HEK293T (cell line): ENCODE measurements around the gene ARID1B.

Source experiments
- CTCF ChIA-PET: fragments of 350-600 bp; formaldehyde crosslinking; extraction: SDS; loops from one replicate; lab custom pipeline; 2021; ENCODE audit warnings: antibody characterized with exemption, inconsistent platforms; lab: Yijun Ruan, JAX
- POLR2A ChIA-PET: fragments of 350-600 bp; formaldehyde crosslinking; extraction: SDS; loops from one replicate; lab custom pipeline; 2020; ENCODE audit warnings: antibody characterized with exemption, inconsistent platforms; lab: Yijun Ruan, JAX
- DNase-seq: peaks from one replicate; pipeline ENCODE4 v3.0.0; 2012; ENCODE audit warnings: mixed read lengths; ENCODE audit errors: extremely low spot score
- ARNT ChIP-seq: fragments of 450-650 bp; IDR thresholded peaks from 2 replicates; pipeline ENCODE4 v1.6.1; 2017; ENCODE audit warnings: mild to moderate bottlenecking
- BHLHE40 ChIP-seq: fragments of 450-650 bp; IDR thresholded peaks from 2 replicates; pipeline ENCODE4 v1.6.1; 2016; ENCODE audit warnings: mild to moderate bottlenecking, moderate library complexity, borderline replicate concordance
- CTBP1 ChIP-seq: fragments of 450-650 bp; IDR thresholded peaks from 2 replicates; pipeline ENCODE4 v1.6.1; 2016; ENCODE audit warnings: borderline replicate concordance
- ELF4 ChIP-seq: fragments of 450-650 bp; IDR thresholded peaks from 2 replicates; pipeline ENCODE4 v1.6.1; 2017; ENCODE audit warnings: antibody characterized with exemption
- FOXA1 ChIP-seq: fragments of 450-650 bp; IDR thresholded peaks from 2 replicates; pipeline ENCODE4 v1.6.1; 2016; ENCODE audit warnings: mild to moderate bottlenecking
- FOXK2 ChIP-seq: fragments of 450-650 bp; IDR thresholded peaks from 2 replicates; pipeline ENCODE4 v1.6.1; 2016; ENCODE audit warnings: mild to moderate bottlenecking
- FOXM1 ChIP-seq: fragments of 450-650 bp; IDR thresholded peaks from 2 replicates; pipeline ENCODE4 v1.6.1; 2017; ENCODE audit warnings: mild to moderate bottlenecking, borderline replicate concordance
- HDGF ChIP-seq: fragments of 450-650 bp; IDR thresholded peaks from 2 replicates; pipeline ENCODE4 v1.6.1; 2017; ENCODE audit warnings: antibody characterized with exemption, borderline replicate concordance
- L3MBTL2 ChIP-seq: fragments of 450-650 bp; conservative IDR thresholded peaks from 2 replicates; pipeline ENCODE4 v1.6.1; 2016; ENCODE audit warnings: mild to moderate bottlenecking
- LEF1 ChIP-seq: fragments of 450-650 bp; IDR thresholded peaks from 2 replicates; pipeline ENCODE4 v1.6.1; 2017; ENCODE audit warnings: mild to moderate bottlenecking, borderline replicate concordance
- NFRKB ChIP-seq: fragments of 450-650 bp; IDR thresholded peaks from 2 replicates; pipeline ENCODE4 v1.6.1; 2016; ENCODE audit warnings: mild to moderate bottlenecking, moderate library complexity
- SP1 ChIP-seq: fragments of 450-650 bp; IDR thresholded peaks from 2 replicates; pipeline ENCODE4 v1.6.1; 2017
- SUZ12 ChIP-seq: fragments of 450-650 bp; IDR thresholded peaks from 2 replicates; pipeline ENCODE4 v1.6.1; 2016; ENCODE audit warnings: mild to moderate bottlenecking
- TARDBP ChIP-seq: fragments of 450-650 bp; IDR thresholded peaks from 2 replicates; pipeline ENCODE4 v1.6.1; 2016
- ZNF384 ChIP-seq: fragments of 450-650 bp; IDR thresholded peaks from 2 replicates; pipeline ENCODE4 v1.6.1; 2016
- TF ChIP-seq, protein P1 (sequence below): fragments of 450-650 bp; IDR thresholded peaks from 2 replicates; pipeline ENCODE4 v1.6.1; 2016

ARID1B gene

GRCh38 chr6:157030755-157031154, 253.6 kb downstream of the ARID1B start:
- DNase-seq, result no peak
- POLR2A ChIA-PET, result no interaction called here
- CTCF ChIA-PET, result no interaction called here
- TF ChIP-seq LEF1 (no peak), NFRKB (no peak), SP1 (no peak)

- DNase-seq, result no peak
- ChIA-PET POLR2A (no interaction called here), CTCF (no interaction called here)
- no peak for TF ChIP-seq SP1
- TF ChIP-seq FOXM1, result no peak
- no peak for TF ChIP-seq ELF4
- TF ChIP-seq TARDBP, result no peak
- TF ChIP-seq, protein P1, sequence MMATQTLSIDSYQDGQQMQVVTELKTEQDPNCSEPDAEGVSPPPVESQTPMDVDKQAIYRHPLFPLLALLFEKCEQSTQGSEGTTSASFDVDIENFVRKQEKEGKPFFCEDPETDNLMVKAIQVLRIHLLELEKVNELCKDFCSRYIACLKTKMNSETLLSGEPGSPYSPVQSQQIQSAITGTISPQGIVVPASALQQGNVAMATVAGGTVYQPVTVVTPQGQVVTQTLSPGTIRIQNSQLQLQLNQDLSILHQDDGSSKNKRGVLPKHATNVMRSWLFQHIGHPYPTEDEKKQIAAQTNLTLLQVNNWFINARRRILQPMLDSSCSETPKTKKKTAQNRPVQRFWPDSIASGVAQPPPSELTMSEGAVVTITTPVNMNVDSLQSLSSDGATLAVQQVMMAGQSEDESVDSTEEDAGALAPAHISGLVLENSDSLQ, result no peak
- TF ChIP-seq ZNF384, result no peak
- TF ChIP-seq L3MBTL2, result no peak
- TF ChIP-seq SUZ12, result no peak
- no peak for TF ChIP-seq BHLHE40
- no peak for TF ChIP-seq FOXA1
- no peak for TF ChIP-seq CTBP1
- TF ChIP-seq NFRKB, result no peak
- TF ChIP-seq LEF1, result no peak
- no peak for TF ChIP-seq FOXK2
- no peak for TF ChIP-seq ARNT
- TF ChIP-seq HDGF, result no peak
These were observed 255.7 kb downstream of the ARID1B start for GRCh38 chr6:157032923-157033322.

GRCh38 chr6:157033428-157034140, 256.4 kb downstream of the ARID1B start:
- TF ChIP-seq SUZ12 (no peak), LEF1 (no peak)
- ChIA-PET CTCF (interaction anchor here (0.7 to 2.1 kb wide), 5 partner anchors 10 to 152 kb away, joined by 3 to 7 read pairs (median 3); no protein-coding TSS in a partner anchor), POLR2A (interaction anchor here (1.6 kb wide), 1 partner anchor 12 kb away, joined by 5 read pairs; no protein-coding TSS in a partner anchor)
- DNase-seq, result no peak

- DNase-seq, result peak; percentile 60
- ChIA-PET POLR2A (interaction anchor here (1.6 kb wide), 1 partner anchor 13 kb away, joined by 5 read pairs; no protein-coding TSS in a partner anchor), CTCF (interaction anchor here (0.7 to 2.1 kb wide), 8 partner anchors 9 to 151 kb away, joined by 3 to 7 read pairs (median 4); no protein-coding TSS in a partner anchor)
- TF ChIP-seq FOXK2 (no peak), ARNT (no peak), SP1 (no peak), ELF4 (no peak), HDGF (no peak), NFRKB (no peak)
These were observed 257.5 kb downstream of the ARID1B start for GRCh38 chr6:157034436-157035230.

DNA sequence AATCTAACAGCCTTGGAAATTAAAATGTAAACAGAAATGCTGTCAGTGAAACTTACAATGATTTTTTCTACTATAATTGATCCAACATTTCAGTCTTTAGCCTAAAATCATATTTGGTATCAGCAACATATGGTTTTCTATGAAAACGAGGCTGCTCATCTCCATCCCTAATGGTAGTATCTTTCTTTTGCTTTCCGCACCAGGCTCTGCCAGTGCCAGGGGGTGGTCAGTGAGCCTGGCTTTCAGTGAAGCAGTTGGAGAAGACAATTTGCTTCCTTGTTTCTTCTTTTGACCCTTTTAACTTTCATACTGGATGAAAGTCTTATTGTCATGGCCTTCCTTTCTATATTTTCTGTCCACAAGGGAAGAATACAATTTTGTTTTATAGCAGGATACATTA, 258.4 kb downstream of the ARID1B start:
- ChIA-PET CTCF (interaction anchor here (0.7 to 2.1 kb wide), 6 partner anchors 9 to 149 kb away, joined by 3 to 7 read pairs (median 5); no protein-coding TSS in a partner anchor), POLR2A (no interaction called here)
- TF ChIP-seq ARNT (no peak), ZNF384 (no peak)
- no peak for DNase-seq

GRCh38 chr6:157036245-157036711, 259.1 kb downstream of the ARID1B start:
- ChIA-PET POLR2A (no interaction called here), CTCF (interaction anchor here (0.7 to 1.9 kb wide), 2 partner anchors 10 to 110 kb away, joined by 3 to 6 read pairs; no protein-coding TSS in a partner anchor)
- DNase-seq, result no peak
- no peak for TF ChIP-seq FOXA1
- no peak for TF ChIP-seq SUZ12
- no peak for TF ChIP-seq ELF4
- TF ChIP-seq BHLHE40, result no peak
- no peak for TF ChIP-seq L3MBTL2
- TF ChIP-seq NFRKB, result no peak
- TF ChIP-seq TARDBP, result no peak
- TF ChIP-seq HDGF, result no peak
- TF ChIP-seq, protein P1, result no peak
- TF ChIP-seq SP1, result no peak
- no peak for TF ChIP-seq CTBP1
- TF ChIP-seq FOXM1, result no peak
- no peak for TF ChIP-seq ARNT

GRCh38 chr6:157037165-157037564, 260.0 kb downstream of the ARID1B start:
- POLR2A ChIA-PET, result no interaction called here
- CTCF ChIA-PET, result interaction anchor here (0.7 to 1.9 kb wide), 2 partner anchors 9 to 23 kb away, joined by 3 to 6 read pairs; no protein-coding TSS in a partner anchor
- no peak for DNase-seq
- TF ChIP-seq, protein P1, result peak; percentile 92
- TF ChIP-seq CTBP1, result no peak
